H1 (cell line): ENCODE measurements around the gene KXD1. TPM values are rescaled to one million over a fixed set of nuclear protein-coding genes. Genes with fewer than 3 reads are reported as not detected.

ENCODE experiments used
- CTCF ChIA-PET: fragments of 300-600 bp; sonication (Branson Sonifier 250); formaldehyde crosslinking; loops from one replicate; lab custom pipeline; 2021; ENCODE audit not compliant: partially characterized antibody; lab: Charles Lee
- POLR2A ChIA-PET: fragments of 300-600 bp; sonication (Branson Sonifier 250); formaldehyde crosslinking; loops from one replicate; lab custom pipeline; 2021; ENCODE audit warnings: inconsistent platforms; ENCODE audit not compliant: partially characterized antibody; lab: Charles Lee
- DNase-seq, 2 experiments: peaks; one replicate each; pipeline versions ENCODE4 v3.0.0 to v3.0.0-alpha.2; 2010 to 2022; ENCODE audit warnings: low spot score in 2 of 2, low read depth in 1 of 2, mixed read lengths in 1 of 2
- FAIRE-seq: peaks from 2 replicates; lab custom pipeline; 2011; peaks lifted over from hg19 to GRCh38; lab: Jason Lieb, UNC
- H2AFZ ChIP-seq: 2 replicates; pipeline ENCODE4 v1.8.1; 2012; ENCODE audit warnings: low read length, inconsistent platforms
- H2AK5ac ChIP-seq: 2 replicates; pipeline ENCODE4 v1.6.1; 2013; ENCODE audit warnings: low read depth, low read length
- H2BK120ac ChIP-seq: replicated peaks from 2 replicates; pipeline ENCODE3; 2013; ENCODE audit warnings: low read depth, low read length, inconsistent platforms
- H2BK12ac ChIP-seq: 2 replicates; pipeline ENCODE4 v1.6.1; 2013; ENCODE audit warnings: low read depth, low read length
- H2BK15ac ChIP-seq: 2 replicates; pipeline ENCODE4 v1.6.1; 2013; ENCODE audit warnings: low read length
- H2BK20ac ChIP-seq: 2 replicates; pipeline ENCODE4 v1.6.1; 2013; ENCODE audit warnings: low read length
- H2BK5ac ChIP-seq: 2 replicates; pipeline ENCODE4 v1.6.1; 2013; ENCODE audit warnings: low read depth, low read length
- H3K14ac ChIP-seq: 2 replicates; pipeline ENCODE4 v1.6.1; 2013; ENCODE audit warnings: inconsistent platforms; ENCODE audit not compliant: insufficient read length
- H3K18ac ChIP-seq: 2 replicates; pipeline ENCODE4 v1.6.1; 2013; ENCODE audit warnings: low read length; ENCODE audit errors: extremely low read depth
- H3K23ac ChIP-seq: 2 replicates; pipeline ENCODE4 v1.6.1; 2013; ENCODE audit warnings: inconsistent platforms; ENCODE audit not compliant: insufficient read length
- H3K23me2 ChIP-seq: 2 replicates; pipeline ENCODE4 v1.6.1; 2013; ENCODE audit warnings: low read depth, low read length
- H3K27ac ChIP-seq: 2 replicates; pipeline ENCODE4 v1.6.1; 2011; ENCODE audit warnings: low read depth, low read length, inconsistent platforms
- H3K27me3 ChIP-seq, 4 experiments: replicated peaks in 1 of 4; 1 replicate in 1 of 4; 2 replicates in 3 of 4; pipeline versions ENCODE4 v1.6.1 to v1.8.1; 2011 to 2013; ENCODE audit warnings: low read length in 3 of 4, mild to moderate bottlenecking in 3 of 4, inconsistent platforms in 2 of 4, mixed read lengths in 2 of 4, moderate library complexity in 1 of 4; ENCODE audit not compliant: control insufficient read depth in 3 of 4, insufficient read depth in 3 of 4; ENCODE audit errors: extremely low read depth in 1 of 4
- H3K36me3 ChIP-seq, 4 experiments: 2 replicates each; pipeline versions ENCODE4 v1.6.1 to v1.8.1; 2011 to 2013; ENCODE audit warnings: mild to moderate bottlenecking in 4 of 4, low read length in 3 of 4, moderate library complexity in 2 of 4, control low read depth in 1 of 4, inconsistent platforms in 1 of 4; ENCODE audit not compliant: insufficient read depth in 4 of 4, control insufficient read depth in 2 of 4
- H3K4ac ChIP-seq: replicated peaks from 2 replicates; pipeline ENCODE3; 2013; ENCODE audit warnings: low read length, low read depth, mixed read lengths, inconsistent platforms; ENCODE audit not compliant: insufficient read length
- H3K4me1 ChIP-seq, 4 experiments: replicated peaks in 1 of 4; 1 replicate in 1 of 4; 2 replicates in 3 of 4; pipeline versions ENCODE4 v1.6.1 to v1.8.1; 2011 to 2013; ENCODE audit warnings: low read length in 3 of 4, inconsistent platforms in 2 of 4, mixed read lengths in 1 of 4; ENCODE audit not compliant: insufficient read depth in 4 of 4, control insufficient read depth in 3 of 4
- H3K4me2 ChIP-seq, 2 experiments: 2 replicates each; pipeline versions ENCODE4 v1.6.1 to v1.8.1; 2011 to 2013; ENCODE audit warnings: low read depth in 2 of 2, low read length in 2 of 2, control low read depth in 1 of 2, inconsistent platforms in 1 of 2, mild to moderate bottlenecking in 1 of 2; ENCODE audit not compliant: insufficient read depth in 1 of 2
- H3K4me3 ChIP-seq, 4 experiments: fragments of 200-600, 300-600 bp in 1 of 4; sonication (generic), shearing (Covaris generic), sonication (Bioruptor Twin) in 1 of 4; 2 replicates each; pipeline versions ENCODE4 v1.5.1 to v1.8.1; 2011 to 2016; ENCODE audit warnings: low read length in 4 of 4, low read depth in 3 of 4, control low read depth in 2 of 4, inconsistent platforms in 2 of 4, mild to moderate bottlenecking in 2 of 4, mixed read lengths in 1 of 4, moderate library complexity in 1 of 4; ENCODE audit not compliant: insufficient read depth in 2 of 4; ENCODE audit errors: extremely low read depth in 1 of 4
- H3K56ac ChIP-seq: replicated peaks from 2 replicates; pipeline ENCODE3; 2013; ENCODE audit warnings: low read depth, mild to moderate bottlenecking, mixed read lengths, low read length, inconsistent platforms; ENCODE audit not compliant: insufficient read length
- H3K79me1 ChIP-seq: 2 replicates; pipeline ENCODE4 v1.6.1; 2013; ENCODE audit warnings: low read depth, low read length, control low read depth
- H3K79me2 ChIP-seq, 2 experiments: 2 replicates each; pipeline versions ENCODE4 v1.6.1 to v1.8.1; 2012 to 2013; ENCODE audit warnings: low read length in 2 of 2, mild to moderate bottlenecking in 2 of 2, inconsistent platforms in 1 of 2; ENCODE audit not compliant: insufficient read depth in 2 of 2, control insufficient read depth in 1 of 2
- H3K9ac ChIP-seq, 4 experiments: replicated peaks in 1 of 4; 1 replicate in 1 of 4; 2 replicates in 3 of 4; pipeline versions ENCODE4 v1.6.1 to v1.8.1; 2011 to 2013; ENCODE audit warnings: low read depth in 3 of 4, low read length in 3 of 4, control low read depth in 2 of 4, mild to moderate bottlenecking in 2 of 4, moderate library complexity in 2 of 4, inconsistent platforms in 1 of 4; ENCODE audit errors: extremely low read depth in 1 of 4
- H3K9me3 ChIP-seq, 2 experiments: 2 replicates each; pipeline versions ENCODE4 v1.6.1 to v1.8.1; 2012 to 2013; ENCODE audit warnings: mild to moderate bottlenecking in 2 of 2, moderate library complexity in 2 of 2, control low read depth in 1 of 2, inconsistent platforms in 1 of 2, low read depth in 1 of 2, low read length in 1 of 2, mixed read lengths in 1 of 2; ENCODE audit not compliant: insufficient read depth in 2 of 2
- H4K20me1 ChIP-seq, 2 experiments: replicated peaks in 1 of 2; 2 replicates each; pipeline versions ENCODE3 to v1.8.1; 2011 to 2013; ENCODE audit warnings: inconsistent platforms in 2 of 2, low read length in 2 of 2, mild to moderate bottlenecking in 1 of 2; ENCODE audit not compliant: insufficient read depth in 2 of 2, control insufficient read depth in 1 of 2
- H4K5ac ChIP-seq: 2 replicates; pipeline ENCODE4 v1.6.1; 2013; ENCODE audit warnings: low read length, low read depth, mixed read lengths, inconsistent platforms; ENCODE audit not compliant: insufficient read length
- H4K8ac ChIP-seq: 2 replicates; pipeline ENCODE4 v1.8.0; 2013; ENCODE audit warnings: mild to moderate bottlenecking, moderate library complexity, low read length, inconsistent platforms; ENCODE audit not compliant: insufficient read depth; ENCODE audit errors: extremely low read depth
- H4K91ac ChIP-seq: replicated peaks from 2 replicates; pipeline ENCODE3; 2013; ENCODE audit warnings: low read length, mixed read lengths, inconsistent platforms; ENCODE audit not compliant: insufficient read length
- HDAC2 ChIP-seq, 2 experiments: fragments of 300-600 bp in 1 of 2; sonication (generic) in 1 of 2; IDR thresholded peaks; 2 replicates each; pipeline ENCODE4 v1.6.1; 2011 to 2012; ENCODE audit warnings: low read depth in 2 of 2, low read length in 2 of 2, mild to moderate bottlenecking in 2 of 2, moderate library complexity in 2 of 2, borderline replicate concordance in 1 of 2, inconsistent platforms in 1 of 2
- RNF2 ChIP-seq: fragments of 200-900, 300-1000 bp; sonication (generic); IDR thresholded peaks from 2 replicates; pipeline ENCODE4 v1.7.1; 2016; ENCODE audit warnings: borderline replicate concordance, low read depth, mild to moderate bottlenecking, antibody characterized with exemption, low read length; ENCODE audit not compliant: poor library complexity, severe bottlenecking; ENCODE audit errors: missing control alignments
- SIRT6 ChIP-seq: IDR thresholded peaks from one replicate; pipeline ENCODE4 v1.7.1; 2012; ENCODE audit warnings: low read length, inconsistent platforms
- SIX5 ChIP-seq: IDR thresholded peaks from 2 replicates; pipeline ENCODE4 v1.6.1; 2011; ENCODE audit warnings: mild to moderate bottlenecking, low read depth, low read length
- WGBS, 2 experiments: shearing (Covaris generic) in 1 of 2; methylation state at CpG; one replicate each; pipeline versions ENCODE4 v1.1.6 to v1.1.7; 2013 to 2015; ENCODE audit warnings: low lambda C conversion rate in 2 of 2, mixed read lengths in 2 of 2, inconsistent platforms in 1 of 2, low coverage in 1 of 2, missing lambda C conversion rate in 1 of 2; ENCODE audit not compliant: insufficient replicate concordance in 2 of 2, insufficient coverage in 1 of 2, insufficient read length in 1 of 2; ENCODE audit errors: extremely low coverage in 1 of 2, missing lambda C conversion rate in 1 of 2; 5-methylcytosine and 5-hydroxymethylcytosine counted together
- polyA plus RNA-seq, 7 experiments: library from polyadenylated mRNA; depleted of rRNA in 3 of 7; stranded (reverse) in 5 of 7; unstranded in 2 of 7; fragments of >200 nt in 5 of 7; fragments of 200-250 nt in 2 of 7; gene quantifications; 1 replicate in 5 of 7; 2 replicates in 1 of 7; 4 replicates in 1 of 7; pipeline versions ENCODE4 v1.2.1 to v1.2.3, GENCODE V29; 2011 to 2013; ENCODE audit warnings: missing spikeins in 2 of 7, mixed read lengths in 2 of 7
- total RNA-seq: library from RNA; stranded (reverse); fragmentation: NEBNext Ultra II Directional; extraction: Animal tissue kit (Norgen Biotek cat#: 25700); gene quantifications from 2 replicates; pipeline ENCODE4 v1.2.1, GENCODE V29; 2021

Gene KXD1
- total and polyA plus RNA-seq, 2 of the 8 experiments (the other 6 are each of a cell fraction or from before 2014, with no cell fraction given) = 115 to 267 TPM

- no peak overlapping the region for H3K4me3 ChIP-seq
- no peak overlapping the region for H2BK120ac ChIP-seq
- POLR2A ChIA-PET = interaction anchor here (2.6 kb wide), 1 partner anchor 8 kb away, joined by 11 read pairs; no protein-coding TSS in a partner anchor
- H3K23me2 ChIP-seq = no peaks in the 10 kb centered on the region
- H3K23ac ChIP-seq = no peak overlapping the region
- no peak overlapping the region for H2BK20ac ChIP-seq
- no peak overlapping the region for H3K56ac ChIP-seq
- no peak overlapping the region for H2BK5ac ChIP-seq
- no peak overlapping the region for H3K18ac ChIP-seq
- DNase-seq (no peak), FAIRE-seq (no peak)
- H4K5ac ChIP-seq = no peak overlapping the region
- CTCF ChIA-PET = interaction anchor here (1.3 to 6.1 kb wide), 3 partner anchors 11 to 62 kb away, joined by 3 to 37 read pairs (median 4); partner anchors contain the start of gene ELL
- no peak overlapping the region for H2BK12ac ChIP-seq
- no peak overlapping the region for H2AK5ac ChIP-seq
- H3K27ac ChIP-seq = no peak overlapping the region
- H3K79me1 ChIP-seq = no peaks in the 10 kb centered on the region; the same call in 1 of the 2 replicates
- H3K4me2 ChIP-seq = no peak overlapping the region
- no peaks in the 10 kb centered on the region for H3K4me1 ChIP-seq
- H2AFZ ChIP-seq = no peak overlapping the region
- peaks cover 3 to 6% of the 10 kb centered on the region in 2 experiments for H4K20me1 ChIP-seq
- no peaks in the 10 kb centered on the region for H3K27me3 ChIP-seq
- peaks cover 11 to 42% (median 26%) of the 10 kb centered on the region in 4 experiments; a peak in 7 of 8 replicates for H3K36me3 ChIP-seq
- no peak overlapping the region for H3K4ac ChIP-seq
- 94% methylated on average over 20 of the region's 22 CpGs; no CpG with 5 or more reads in 1 of the 2 experiments for WGBS, 2 experiments
- no peaks in the 10 kb centered on the region for H3K9me3 ChIP-seq
- no peak overlapping the region for H4K91ac ChIP-seq
- H3K9ac ChIP-seq = no peak overlapping the region
- H3K14ac ChIP-seq = no peak overlapping the region
- TF ChIP-seq SIRT6 (no peak), RNF2 (no peak), HDAC2 (IDR thresholded peaks at IDR 0.05; ENCODE audit: borderline replicate concordance in 1 of 2, low read depth in 2 of 2, low read length in 2 of 2) (no peak), SIX5 (no peak)
- H2BK15ac ChIP-seq = no peak overlapping the region
- no peaks in the 10 kb centered on the region for H3K79me2 ChIP-seq
- H4K8ac ChIP-seq = no peak overlapping the region
Measured at GRCh38 chr19:18532168-18532890, 25.3 kb upstream of the KXD1 start.
